Measurements from ENCODE around the gene CNST. TPM values are rescaled to one million over a fixed set of nuclear protein-coding genes. Genes with fewer than 3 reads are reported as not detected.
"Not testable (repeated sequence)": the region's sequence is repeated elsewhere in the genome, so short reads cannot be mapped to it uniquely, and the experiment has no call there.

CNST gene
- total RNA-seq, 2 donors from 2014 or later, result 28.0 to 30.4 TPM

GRCh38 chr1:246618240-246618808 is 52.1 kb downstream of the CNST start:
- Mint-ChIP-seq H3K4me3 (no peak overlapping the region), H3K36me3 (ENCODE audit: insufficient read depth in 2 of 2) (peaks cover 1 to 11% of the 10 kb centered on the region in 2 donors), H3K4me1 (ENCODE audit: low read depth) (no peaks in the 10 kb centered on the region), H3K9me3 (no peaks in the 10 kb centered on the region), H3K27ac (peak overlapping the region; percentile 55), H3K27me3 (ENCODE audit: low read depth) (no peaks in the 10 kb centered on the region)
- no peak for DNase-seq
- ATAC-seq (replicated peaks in 1 of 2), result no peak

- Mint-ChIP-seq H3K27me3 (ENCODE audit: low read depth) (no peaks in the 10 kb centered on the region), H3K27ac (no peak overlapping the region)
- ATAC-seq (replicated peaks in 1 of 2), result no peak
Observed at GRCh38 chr1:246622035-246622652, 55.9 kb downstream of the CNST start.

GRCh38 chr1:246624091-246624490 is 57.8 kb downstream of the CNST start:
- H3K4me3 Mint-ChIP-seq, result no peak overlapping the region
- ATAC-seq (replicated peaks in 1 of 2) (no peak), DNase-seq (no peak)
- H3K9me3 Mint-ChIP-seq, result no peaks in the 10 kb centered on the region
- peak overlapping the region; percentile 17 for H3K27ac Mint-ChIP-seq
- peaks cover 8 to 22% of the 10 kb centered on the region in 2 donors for H3K36me3 Mint-ChIP-seq (ENCODE audit: insufficient read depth in 2 of 2)
- H3K27me3 Mint-ChIP-seq (ENCODE audit: low read depth), result no peaks in the 10 kb centered on the region
- no peaks in the 10 kb centered on the region for H3K4me1 Mint-ChIP-seq (ENCODE audit: low read depth)

More at GRCh38 chr1:246622035-246622652, 55.9 kb downstream of the CNST start:
- DNase-seq, result no peak
- Mint-ChIP-seq H3K4me1 (ENCODE audit: low read depth) (no peaks in the 10 kb centered on the region), H3K36me3 (ENCODE audit: insufficient read depth in 2 of 2) (peaks cover 6 to 22% of the 10 kb centered on the region in 2 donors), H3K9me3 (no peaks in the 10 kb centered on the region), H3K4me3 (no peak overlapping the region)

- no peaks in the 10 kb centered on the region for H3K27me3 Mint-ChIP-seq (ENCODE audit: low read depth)
- H3K4me1 Mint-ChIP-seq (ENCODE audit: low read depth), result no peaks in the 10 kb centered on the region
- ATAC-seq (replicated peaks in 1 of 2), result no peak
- DNase-seq, result no peak
- no peak overlapping the region for H3K4me3 Mint-ChIP-seq
- peaks cover 6 to 23% of the 10 kb centered on the region in 2 donors for H3K36me3 Mint-ChIP-seq (ENCODE audit: insufficient read depth in 2 of 2)
- H3K27ac Mint-ChIP-seq, result no peak overlapping the region
- H3K9me3 Mint-ChIP-seq, result no peaks in the 10 kb centered on the region
Observed at GRCh38 chr1:246629030-246629429, 62.8 kb downstream of the CNST start.

GRCh38 chr1:246629976-246630375 is 63.7 kb downstream of the CNST start:
- Mint-ChIP-seq H3K36me3 (ENCODE audit: insufficient read depth in 2 of 2) (peaks cover 6 to 24% of the 10 kb centered on the region in 2 donors), H3K4me3 (no peak overlapping the region), H3K9me3 (no peaks in the 10 kb centered on the region), H3K27me3 (ENCODE audit: low read depth) (no peaks in the 10 kb centered on the region), H3K4me1 (ENCODE audit: low read depth) (no peaks in the 10 kb centered on the region), H3K27ac (no peak overlapping the region)
- no peak for DNase-seq
- ATAC-seq (replicated peaks in 1 of 2), result no peak

- no peak overlapping the region for H3K27ac Mint-ChIP-seq
Observed at GRCh38 chr1:246631426-246631825, 65.2 kb downstream of the CNST start.

GRCh38 chr1:246632281-246633168 is 66.3 kb downstream of the CNST start:
- H3K4me1 Mint-ChIP-seq (ENCODE audit: low read depth), result no peaks in the 10 kb centered on the region
- ATAC-seq (replicated peaks in 1 of 2), result no peak

More at GRCh38 chr1:246631426-246631825, 65.2 kb downstream of the CNST start:
- Mint-ChIP-seq H3K36me3 (ENCODE audit: insufficient read depth in 2 of 2) (peaks cover 6 to 24% of the 10 kb centered on the region in 2 donors), H3K9me3 (no peaks in the 10 kb centered on the region), H3K27me3 (ENCODE audit: low read depth) (no peaks in the 10 kb centered on the region), H3K4me1 (ENCODE audit: low read depth) (no peaks in the 10 kb centered on the region), H3K4me3 (no peak overlapping the region)
- ATAC-seq (replicated peaks in 1 of 2), result no peak
- DNase-seq, result no peak

GRCh38 chr1:246634659-246635058 is 68.4 kb downstream of the CNST start:
- H3K36me3 Mint-ChIP-seq (ENCODE audit: insufficient read depth in 2 of 2), result peaks cover 0 to 15% of the 10 kb centered on the region in 2 donors
- not testable (repeated sequence) for H3K4me3 Mint-ChIP-seq; H3K27ac Mint-ChIP-seq; ATAC-seq (replicated peaks in 1 of 2); H3K4me1 Mint-ChIP-seq (ENCODE audit: low read depth); DNase-seq; H3K27me3 Mint-ChIP-seq (ENCODE audit: low read depth); H3K9me3 Mint-ChIP-seq

More at GRCh38 chr1:246632281-246633168, 66.3 kb downstream of the CNST start:
- H3K4me3 Mint-ChIP-seq, result no peak overlapping the region
- no peak for DNase-seq
- H3K36me3 Mint-ChIP-seq (ENCODE audit: insufficient read depth in 2 of 2), result peaks cover 0 to 16% of the 10 kb centered on the region in 2 donors
- no peaks in the 10 kb centered on the region for H3K9me3 Mint-ChIP-seq
- H3K27me3 Mint-ChIP-seq (ENCODE audit: low read depth), result no peaks in the 10 kb centered on the region
- no peak overlapping the region for H3K27ac Mint-ChIP-seq

GRCh38 chr1:246638941-246639655 is 72.8 kb downstream of the CNST start:
- no peak for ATAC-seq (replicated peaks in 1 of 2)

GRCh38 chr1:246639732-246640131 is 73.5 kb downstream of the CNST start:
- ATAC-seq (replicated peaks in 1 of 2) (no peak), DNase-seq (no peak)
- Mint-ChIP-seq H3K4me3 (no peak overlapping the region), H3K36me3 (ENCODE audit: insufficient read depth in 2 of 2) (peaks cover 5 to 20% of the 10 kb centered on the region in 2 donors), H3K4me1 (ENCODE audit: low read depth) (no peaks in the 10 kb centered on the region), H3K27me3 (ENCODE audit: low read depth) (no peaks in the 10 kb centered on the region), H3K27ac (peak overlapping the region; percentile 60), H3K9me3 (peaks cover 0 to 3% of the 10 kb centered on the region in 2 donors)

More at GRCh38 chr1:246638941-246639655, 72.8 kb downstream of the CNST start:
- Mint-ChIP-seq H3K4me3 (no peak overlapping the region), H3K9me3 (peaks cover 0 to 3% of the 10 kb centered on the region in 2 donors), H3K4me1 (ENCODE audit: low read depth) (no peaks in the 10 kb centered on the region), H3K36me3 (ENCODE audit: insufficient read depth in 2 of 2) (peaks cover 3 to 20% of the 10 kb centered on the region in 2 donors), H3K27ac (no peak overlapping the region), H3K27me3 (ENCODE audit: low read depth) (no peaks in the 10 kb centered on the region)
- DNase-seq, result no peak

GRCh38 chr1:246640747-246641146 is 74.5 kb downstream of the CNST start:
- Mint-ChIP-seq H3K9me3 (peaks cover 0 to 3% of the 10 kb centered on the region in 2 donors), H3K36me3 (ENCODE audit: insufficient read depth in 2 of 2) (peaks cover 5 to 21% of the 10 kb centered on the region in 2 donors), H3K27ac (peak overlapping the region; percentile 42), H3K4me1 (ENCODE audit: low read depth) (no peaks in the 10 kb centered on the region), H3K4me3 (no peak overlapping the region), H3K27me3 (ENCODE audit: low read depth) (no peaks in the 10 kb centered on the region)
- ATAC-seq (replicated peaks in 1 of 2) (no peak), DNase-seq (no peak)

GRCh38 chr1:246641394-246641793 is 75.1 kb downstream of the CNST start:
- Mint-ChIP-seq H3K27ac (no peak overlapping the region), H3K9me3 (peaks cover 0 to 3% of the 10 kb centered on the region in 2 donors), H3K36me3 (ENCODE audit: insufficient read depth in 2 of 2) (peaks cover 5 to 19% of the 10 kb centered on the region in 2 donors), H3K4me3 (no peak overlapping the region), H3K4me1 (ENCODE audit: low read depth) (no peaks in the 10 kb centered on the region), H3K27me3 (ENCODE audit: low read depth) (no peaks in the 10 kb centered on the region)
- no peak for DNase-seq
- ATAC-seq (replicated peaks in 1 of 2), result no peak
